GM12873 (cell line): ENCODE data around the gene RUFY2.

ENCODE experiments used
- CTCF ChIP-seq: IDR thresholded peaks from 2 replicates; pipeline ENCODE4 v1.5.1; 2012; ENCODE audit warnings: low read depth, mild to moderate bottlenecking, moderate library complexity, low read length, control low read depth; ENCODE audit not compliant: insufficient read depth; ENCODE audit errors: missing control alignments

Gene RUFY2

GRCh38 chr10:68402276-68402675 is 4.8 kb downstream of the RUFY2 start:
- TF ChIP-seq CTCF, result no peak

GRCh38 chr10:68397005-68397404 is 10.1 kb downstream of the RUFY2 start:
- no peak for TF ChIP-seq CTCF

GRCh38 chr10:68385740-68386139 is 21.3 kb downstream of the RUFY2 start:
- no peak for TF ChIP-seq CTCF

- TF ChIP-seq CTCF, result no peak
These were observed 35.5 kb downstream of the RUFY2 start for GRCh38 chr10:68371604-68372003.

GRCh38 chr10:68367121-68367520 is 40.0 kb downstream of the RUFY2 start:
- TF ChIP-seq CTCF, result no peak

- TF ChIP-seq CTCF, result no peak
These were observed 40.5 kb downstream of the RUFY2 start for GRCh38 chr10:68366600-68366999.

GRCh38 chr10:68365611-68366010 is 41.5 kb downstream of the RUFY2 start:
- no peak for TF ChIP-seq CTCF
